ENCODE data around the gene TAS2R30.
"Not testable (repeated sequence)": the region's sequence is repeated elsewhere in the genome, so short reads cannot be mapped to it uniquely, and the experiment has no call there.

TAS2R30 gene

GRCh38 chr12:11114130-11114529 lies 20.3 kb downstream of the TAS2R30 start:
- DNase-seq (ENCODE audit: low read depth), result not testable (repeated sequence)

DNA sequence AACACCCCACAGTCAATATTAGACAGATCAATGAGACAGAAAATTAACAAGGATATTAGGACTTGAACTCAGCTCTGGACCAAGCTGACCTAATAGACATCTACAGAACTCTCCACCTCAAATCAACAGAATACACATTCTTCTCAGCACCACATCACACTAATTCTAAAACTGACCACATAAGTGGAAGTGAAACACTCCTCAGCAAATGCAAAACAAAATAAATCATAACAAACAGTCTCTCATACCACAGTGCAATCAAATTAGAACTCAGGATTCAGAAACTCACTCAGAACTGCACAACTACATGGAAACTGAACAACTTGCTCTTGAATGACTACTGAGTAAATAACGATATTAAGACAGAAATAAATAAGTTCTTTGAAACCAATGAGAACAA lies 23.2 kb downstream of the TAS2R30 start:
- DNase-seq (ENCODE audit: low read depth), result not testable (repeated sequence)

GRCh38 chr12:11108862-11109261 lies 25.6 kb downstream of the TAS2R30 start:
- DNase-seq (ENCODE audit: low read depth), result no peak

DNA sequence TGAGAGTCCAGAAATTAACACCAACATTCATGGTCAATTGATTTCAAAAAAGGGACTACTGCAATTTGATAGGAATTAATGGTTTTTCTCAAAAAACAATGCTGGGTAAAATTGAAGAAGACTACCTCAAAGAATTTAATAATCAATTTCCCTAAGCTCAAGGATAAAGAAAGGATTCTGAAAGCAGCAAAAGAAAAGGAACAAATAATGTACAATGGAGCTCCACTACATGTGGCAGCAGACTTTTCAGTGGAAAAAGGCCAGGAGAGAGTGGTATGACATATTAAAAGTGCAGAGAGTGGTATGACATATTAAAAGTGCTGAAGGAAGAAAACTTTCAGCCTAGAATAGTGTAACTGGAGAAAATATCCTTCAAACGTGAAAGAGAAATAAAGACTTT lies 26.7 kb downstream of the TAS2R30 start:
- no peak for DNase-seq (ENCODE audit: low read depth)

DNA sequence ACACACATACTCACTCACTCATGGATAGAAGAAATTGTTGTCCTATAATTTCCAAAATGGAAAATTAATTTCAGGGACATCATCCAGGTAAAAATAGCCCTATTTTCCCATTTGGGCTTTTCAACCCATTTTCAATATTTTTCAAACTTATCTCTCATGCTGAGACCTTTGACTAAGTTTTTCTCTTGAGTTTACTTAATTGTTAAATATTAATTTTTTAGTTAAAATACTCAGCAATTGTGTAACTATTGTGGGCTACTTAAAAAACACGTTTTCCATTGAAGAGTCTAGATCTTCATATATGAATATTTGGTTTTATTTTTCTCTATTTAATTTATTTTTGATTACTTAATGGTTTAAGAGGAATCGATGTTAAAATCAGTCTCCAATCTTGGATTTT lies 28.2 kb downstream of the TAS2R30 start:
- no peak for DNase-seq (ENCODE audit: low read depth)

- no peak for DNase-seq (ENCODE audit: low read depth)
These were observed 28.9 kb downstream of the TAS2R30 start for GRCh38 chr12:11105546-11105945.

DNA sequence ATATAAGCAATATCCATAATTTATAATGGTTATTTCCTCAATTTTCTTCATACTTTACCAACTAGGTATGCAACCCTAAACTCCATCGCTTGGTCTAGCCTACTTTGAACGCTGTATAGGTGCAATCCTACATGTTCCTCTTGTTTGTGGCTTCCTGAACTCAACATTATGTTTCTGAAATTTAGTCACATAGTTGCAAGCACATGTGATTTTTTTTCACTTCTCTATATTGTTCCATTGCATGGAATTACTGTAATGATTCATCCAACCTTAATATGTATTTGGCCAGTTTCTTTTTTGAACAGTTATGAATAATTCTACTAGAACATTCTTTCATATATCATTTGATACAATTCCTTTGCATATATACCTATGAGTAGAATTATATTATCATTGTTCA lies 39.5 kb downstream of the TAS2R30 start:
- not testable (repeated sequence) for DNase-seq (ENCODE audit: low read depth)

GRCh38 chr12:11092128-11092527 lies 42.3 kb downstream of the TAS2R30 start, which contains the start of gene TAS2R43:
Gene TAS2R43 (minus strand): TSS chr12:11092313. CDS start chr12:11092229, 84 bp downstream.
- DNase-seq (ENCODE audit: low read depth), result no peak

DNA sequence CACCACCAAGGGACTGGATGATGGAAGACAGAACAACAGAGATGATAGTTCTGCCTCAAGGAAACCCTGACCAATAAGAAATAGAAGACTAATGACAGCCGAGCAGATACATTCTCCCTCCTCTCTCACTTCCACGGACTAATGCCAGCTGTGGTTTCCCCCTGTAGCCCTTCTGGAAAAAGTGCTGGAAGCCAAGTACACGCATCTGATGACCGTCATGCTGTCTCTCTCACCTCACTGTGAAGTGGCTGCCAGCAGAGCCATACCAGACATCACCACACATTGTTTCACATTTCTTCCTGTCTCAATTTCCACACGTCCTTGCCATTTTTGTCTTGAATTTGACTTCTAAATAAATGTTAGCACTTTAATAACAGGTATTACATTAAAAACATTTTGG lies 45.2 kb downstream of the TAS2R30 start:
- no peak for DNase-seq (ENCODE audit: low read depth)

DNA sequence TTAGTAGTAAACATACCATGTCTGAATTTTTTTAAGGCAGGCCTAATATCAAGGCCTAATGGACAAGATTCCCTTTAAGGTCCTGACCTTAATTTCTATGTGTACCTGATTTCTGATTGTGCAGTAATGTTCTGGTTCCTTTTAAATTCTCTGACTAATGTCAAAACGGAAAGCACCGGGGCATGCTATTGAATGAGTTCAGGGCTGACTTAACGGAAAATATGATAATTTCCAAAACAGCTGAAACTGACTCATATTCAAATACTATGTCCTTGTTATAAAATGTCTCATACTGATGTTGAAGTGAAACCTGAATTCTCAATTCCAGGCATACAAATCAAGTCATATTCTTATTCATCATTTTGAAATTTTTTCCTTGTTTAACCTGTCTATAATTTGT lies 49.0 kb downstream of the TAS2R30 start:
- no peak for DNase-seq (ENCODE audit: low read depth)
